ENCODE data around the gene NUCB1.

DNA sequence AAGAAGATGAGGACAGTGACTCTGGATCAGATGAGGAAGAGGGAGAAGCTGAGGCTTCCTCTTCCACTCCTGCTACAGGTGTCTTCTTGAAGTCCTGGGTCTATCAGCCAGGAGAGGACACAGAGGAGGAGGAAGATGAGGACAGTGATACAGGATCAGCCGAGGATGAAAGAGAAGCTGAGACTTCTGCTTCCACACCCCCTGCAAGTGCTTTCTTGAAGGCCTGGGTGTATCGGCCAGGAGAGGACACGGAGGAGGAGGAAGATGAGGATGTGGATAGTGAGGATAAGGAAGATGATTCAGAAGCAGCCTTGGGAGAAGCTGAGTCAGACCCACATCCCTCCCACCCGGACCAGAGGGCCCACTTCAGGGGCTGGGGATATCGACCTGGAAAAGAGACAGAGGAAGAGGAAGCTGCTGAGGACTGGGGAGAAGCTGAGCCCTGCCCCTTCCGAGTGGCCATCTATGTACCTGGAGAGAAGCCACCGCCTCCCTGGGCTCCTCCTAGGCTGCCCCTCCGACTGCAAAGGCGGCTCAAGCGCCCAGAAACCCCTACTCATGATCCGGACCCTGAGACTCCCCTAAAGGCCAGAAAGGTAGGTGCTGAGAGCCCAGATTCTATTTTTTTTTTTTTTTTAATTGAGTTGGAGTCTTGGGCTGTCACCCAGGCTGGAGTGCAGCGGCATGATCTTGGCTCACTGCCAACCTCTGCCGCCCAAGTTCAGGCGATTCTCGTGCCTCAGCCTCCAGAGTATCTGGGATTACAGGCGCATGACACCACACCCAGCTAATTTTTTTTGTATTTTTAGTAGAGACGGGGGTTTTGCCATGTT lies 25.6 kb upstream of the NUCB1 start:
- TF ChIP-seq, protein P1, sequence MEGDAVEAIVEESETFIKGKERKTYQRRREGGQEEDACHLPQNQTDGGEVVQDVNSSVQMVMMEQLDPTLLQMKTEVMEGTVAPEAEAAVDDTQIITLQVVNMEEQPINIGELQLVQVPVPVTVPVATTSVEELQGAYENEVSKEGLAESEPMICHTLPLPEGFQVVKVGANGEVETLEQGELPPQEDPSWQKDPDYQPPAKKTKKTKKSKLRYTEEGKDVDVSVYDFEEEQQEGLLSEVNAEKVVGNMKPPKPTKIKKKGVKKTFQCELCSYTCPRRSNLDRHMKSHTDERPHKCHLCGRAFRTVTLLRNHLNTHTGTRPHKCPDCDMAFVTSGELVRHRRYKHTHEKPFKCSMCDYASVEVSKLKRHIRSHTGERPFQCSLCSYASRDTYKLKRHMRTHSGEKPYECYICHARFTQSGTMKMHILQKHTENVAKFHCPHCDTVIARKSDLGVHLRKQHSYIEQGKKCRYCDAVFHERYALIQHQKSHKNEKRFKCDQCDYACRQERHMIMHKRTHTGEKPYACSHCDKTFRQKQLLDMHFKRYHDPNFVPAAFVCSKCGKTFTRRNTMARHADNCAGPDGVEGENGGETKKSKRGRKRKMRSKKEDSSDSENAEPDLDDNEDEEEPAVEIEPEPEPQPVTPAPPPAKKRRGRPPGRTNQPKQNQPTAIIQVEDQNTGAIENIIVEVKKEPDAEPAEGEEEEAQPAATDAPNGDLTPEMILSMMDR (IDR thresholded peaks at IDR 0.05), result no peak
- TF ChIP-seq POLR2AphosphoS5 (IDR thresholded peaks at IDR 0.05; ENCODE audit: low read depth, low read length), result 0 out of 2 replicates have a peak, but pooled peaks have one; percentile 23
- no peak for TF ChIP-seq REST (IDR thresholded peaks at IDR 0.05; ENCODE audit: insufficient read depth in 1 of 2, low read depth in 2 of 2, low read length in 1 of 2)

All from Panc1 (cell line).